GM12878 (cell line): Measurements from ENCODE around the gene ZMYND10. TPM values are rescaled to one million over a fixed set of nuclear protein-coding genes. Genes with fewer than 3 reads are reported as not detected.

Source experiments
- ATAC-seq: fragments of 200-7000 bp; cut with Tn5 transposase; 3 replicates; pipeline ENCODE4 v1.9.1; 2020; ENCODE audit warnings: mild to moderate bottlenecking, moderate library complexity
- BruUV-seq: library from RNA; stranded (reverse); fragments of 400-500 nt; replicated peaks from 2 replicates; lab custom pipeline; 2021; lab: Mats Ljungman, UMichigan
- CTCF ChIA-PET: fragments of 300-600 bp; sonication (Branson Sonifier 250); formaldehyde crosslinking; extraction: SDS; loops from one replicate; lab custom pipeline; 2021; ENCODE audit warnings: inconsistent platforms; lab: Yijun Ruan, JAX
- POLR2A ChIA-PET: fragments of 350-600 bp; formaldehyde crosslinking; extraction: SDS; loops from one replicate; lab custom pipeline; 2021; ENCODE audit warnings: inconsistent platforms; lab: Charles Lee
- RAD21 ChIA-PET: fragments of 300-600 bp; sonication (Branson Sonifier 250); formaldehyde crosslinking; loops from one replicate; lab custom pipeline; 2023; ENCODE audit warnings: antibody characterized with exemption; ENCODE audit not compliant: unreplicated experiment; lab: Charles Lee
- SMC1A ChIA-PET: fragments of 300-600 bp; sonication (Branson Sonifier 250); formaldehyde crosslinking; loops from one replicate; lab custom pipeline; 2023; ENCODE audit not compliant: unreplicated experiment, uncharacterized antibody; lab: Charles Lee
- DNase-seq: peaks from one replicate; pipeline ENCODE4 v3.0.0-alpha.2; 2011; ENCODE audit warnings: low read depth, low spot score
- FAIRE-seq: peaks from 3 replicates; lab custom pipeline; 2011; peaks lifted over from hg19 to GRCh38; lab: Jason Lieb, UNC
- H2AFZ ChIP-seq: 2 replicates; pipeline ENCODE4 v1.6.0; 2011; ENCODE audit warnings: low read depth, low read length, control low read depth; ENCODE audit not compliant: control insufficient read depth
- H3K27ac ChIP-seq: 2 replicates; pipeline ENCODE4 v1.5.1; 2011; ENCODE audit warnings: control low read depth; ENCODE audit not compliant: control insufficient read depth, insufficient read depth
- H3K27me3 ChIP-seq, 2 experiments: replicated peaks in 1 of 2; 2 replicates each; pipeline versions ENCODE4 v1.6.0 to v1.6.1; 2011; ENCODE audit warnings: low read length in 1 of 2; ENCODE audit not compliant: control insufficient read depth in 2 of 2, insufficient read depth in 2 of 2
- H3K36me3 ChIP-seq, 2 experiments: 2 replicates each; pipeline ENCODE4 v1.5.1; 2011; ENCODE audit warnings: low read length in 1 of 2; ENCODE audit not compliant: control insufficient read depth in 2 of 2, insufficient read depth in 2 of 2
- H3K4me1 ChIP-seq: 2 replicates; pipeline ENCODE4 v1.6.1; 2011; ENCODE audit warnings: mild to moderate bottlenecking, low read length, moderate library complexity, mixed read lengths; ENCODE audit not compliant: control insufficient read depth, insufficient read depth
- H3K4me2 ChIP-seq: 2 replicates; pipeline ENCODE4 v1.6.0; 2011; ENCODE audit warnings: control low read depth; ENCODE audit not compliant: control insufficient read depth, insufficient read depth
- H3K4me3 ChIP-seq: fragments of 200-600 bp; sonication (generic); 2 replicates; pipeline ENCODE4 v1.5.1; 2016
- H3K79me2 ChIP-seq: 2 replicates; pipeline ENCODE4 v1.6.0; 2011; ENCODE audit warnings: low read length; ENCODE audit not compliant: control insufficient read depth, insufficient read depth
- H3K9ac ChIP-seq: 2 replicates; pipeline ENCODE4 v1.8.0; 2011; ENCODE audit warnings: low read length, control low read depth, mixed read lengths; ENCODE audit not compliant: control insufficient read depth, insufficient read depth
- H3K9me3 ChIP-seq: replicated peaks from 3 replicates; pipeline ENCODE4 v1.5.1; 2011; ENCODE audit warnings: mild to moderate bottlenecking, low read length; ENCODE audit not compliant: control insufficient read depth, insufficient read depth
- H4K20me1 ChIP-seq: 2 replicates; pipeline ENCODE4 v1.6.0; 2011; ENCODE audit not compliant: control insufficient read depth, insufficient read depth
- BACH1 ChIP-seq: fragments of 450-650 bp; IDR thresholded peaks from 2 replicates; pipeline ENCODE4 v1.6.1; 2017; ENCODE audit warnings: mild to moderate bottlenecking, borderline replicate concordance
- CBFB ChIP-seq: IDR thresholded peaks from 2 replicates; pipeline ENCODE4 v1.6.1; 2016; ENCODE audit warnings: antibody characterized with exemption, low read depth
- IRF4 ChIP-seq: IDR thresholded peaks from 2 replicates; pipeline ENCODE4 v1.6.1; 2011; ENCODE audit warnings: low read depth, low read length
- KAT2A ChIP-seq: conservative IDR thresholded peaks from 2 replicates; pipeline ENCODE4 v1.6.1; 2011; ENCODE audit warnings: low read depth, low read length; ENCODE audit not compliant: control insufficient read depth
- POLR2AphosphoS2 ChIP-seq: IDR thresholded peaks from 2 replicates; pipeline ENCODE4 v1.6.1; 2011; ENCODE audit warnings: low read depth, mild to moderate bottlenecking, low read length, improper control_type of control experiment, moderate library complexity
- RUNX3 ChIP-seq: IDR thresholded peaks from 2 replicates; pipeline ENCODE4 v1.6.1; 2012; ENCODE audit warnings: low read length, inconsistent platforms
- SMAD1 ChIP-seq: fragments of 450-650 bp; IDR thresholded peaks from 2 replicates; pipeline ENCODE4 v1.6.1; 2018; ENCODE audit warnings: mild to moderate bottlenecking, low read depth; ENCODE audit not compliant: partially characterized antibody
- SREBF2 ChIP-seq: IDR thresholded peaks from 2 replicates; pipeline ENCODE4 v1.6.1; 2012; ENCODE audit warnings: mild to moderate bottlenecking, low read length
- TBL1XR1 ChIP-seq: IDR thresholded peaks from 2 replicates; pipeline ENCODE4 v1.6.1; 2012; ENCODE audit warnings: low read depth, low read length, improper control_type of control experiment
- TCF7 ChIP-seq: IDR thresholded peaks from 2 replicates; pipeline ENCODE4 v1.6.1; 2014; ENCODE audit warnings: antibody characterized with exemption, borderline replicate concordance
- ZNF207 ChIP-seq: fragments of 450-650 bp; IDR thresholded peaks from 2 replicates; pipeline ENCODE4 v1.6.1; 2014; ENCODE audit warnings: antibody characterized with exemption, mild to moderate bottlenecking, borderline replicate concordance
- ZNF24 ChIP-seq: fragments of 450-650 bp; IDR thresholded peaks from 2 replicates; pipeline ENCODE4 v1.6.1; 2017; ENCODE audit warnings: antibody characterized with exemption, mild to moderate bottlenecking
- WGBS: methylation state at CpG from one replicate; pipeline ENCODE4 v1.1.6; 2016; ENCODE audit warnings: low lambda C conversion rate; ENCODE audit not compliant: insufficient replicate concordance, insufficient coverage; ENCODE audit errors: missing lambda C conversion rate; 5-methylcytosine and 5-hydroxymethylcytosine counted together
- in situ Hi-C: fragments of 300-500 bp; cut with MboI; formaldehyde crosslinking; loops from 9 replicates; pipeline ENCODE4 v1.14.3; 2018; ENCODE audit warnings: mixed read lengths
- intact Hi-C: fragments of 100-400 bp; cut with micrococcal nuclease; formaldehyde crosslinking; loops from one replicate; pipeline ENCODE4 v1.14.2; 2022; ENCODE audit not compliant: unreplicated experiment
- polyA plus RNA-seq, 11 experiments: library from polyadenylated mRNA; depleted of rRNA in 4 of 11; unstranded in 6 of 11; stranded (reverse) in 5 of 11; fragments of >200 nt; fragmentation: Nextera tagmentation in 4 of 11; fragmentation: Illumina TruSeq in 1 of 11; extraction: Ambion mirVana in 4 of 11; extraction: Trizol in 1 of 11; gene quantifications; 1 replicate in 1 of 11; 2 replicates in 10 of 11; pipeline versions ENCODE4 v1.2.1 to v1.2.3, GENCODE V29; 2011 to 2016; ENCODE audit warnings: inconsistent platforms in 2 of 11, missing spikeins in 2 of 11, low read depth in 1 of 11
- total RNA-seq, 4 experiments: library from RNA; depleted of rRNA in 3 of 4; stranded (reverse); fragments of >200 nt in 3 of 4; fragmentation: Illumina TruSeq in 1 of 4; extraction: Trizol in 1 of 4; gene quantifications; 2 replicates each; pipeline versions ENCODE4 v1.2.1 to v1.2.3, GENCODE V29; 2013 to 2021
- TF ChIP-seq, protein P1 (sequence below): IDR thresholded peaks from 2 replicates; pipeline ENCODE4 v1.6.1; 2011; ENCODE audit warnings: borderline replicate concordance, low read depth, mild to moderate bottlenecking, moderate library complexity, mixed read lengths, low read length; ENCODE audit not compliant: insufficient read depth; ENCODE audit errors: extremely low read length
- TF ChIP-seq, protein P2 (sequence below): IDR thresholded peaks from 2 replicates; pipeline ENCODE4 v1.6.1; 2012; ENCODE audit warnings: improper control_type of control experiment, low read depth, low read length; ENCODE audit not compliant: insufficient replicate concordance

The ZMYND10 gene
- total and polyA plus RNA-seq, 10 of the 15 experiments (the other 5 are each of a cell fraction or from before 2014, with no cell fraction given), result 0.11 to 1.0 (median 0.37) TPM

- in situ Hi-C loops (no loop called here), intact Hi-C loops (loop anchor here (5.0 kb wide), 1 partner anchor 42 kb away; no protein-coding TSS in a partner anchor)
- H3K9ac ChIP-seq, result no peak overlapping the region
- ChIA-PET CTCF (interaction anchor here (0.6 kb wide), 1 partner anchor 69 kb away, joined by 3 read pairs; no protein-coding TSS in a partner anchor), POLR2A (interaction anchor here (1.1 kb wide), 1 partner anchor 42 kb away, joined by 3 read pairs; no protein-coding TSS in a partner anchor), RAD21 (no interaction called here), SMC1A (no interaction called here)
- ATAC-seq (no peak), FAIRE-seq (no peak)
- no TSS peak for BruUV-seq
- WGBS, result 72% methylated on average over 8 of the region's 8 CpGs
- H4K20me1 ChIP-seq, result no peaks in the 10 kb centered on the region
- H3K27ac ChIP-seq, result no peak overlapping the region
- no peak overlapping the region for H3K4me3 ChIP-seq
- H3K36me3 ChIP-seq, result no peaks in the 10 kb centered on the region
- H2AFZ ChIP-seq, result no peak overlapping the region
- no peaks in the 10 kb centered on the region for H3K27me3 ChIP-seq
- TF ChIP-seq SREBF2 (no peak), TBL1XR1 (no peak), RUNX3 (no peak), TCF7 (no peak), KAT2A (no peak), ZNF207 (no peak), SMAD1 (no peak), CBFB (no peak), IRF4 (no peak), ZNF24 (no peak), BACH1 (no peak), POLR2AphosphoS2 (no peak)
- TF ChIP-seq, protein P1, sequence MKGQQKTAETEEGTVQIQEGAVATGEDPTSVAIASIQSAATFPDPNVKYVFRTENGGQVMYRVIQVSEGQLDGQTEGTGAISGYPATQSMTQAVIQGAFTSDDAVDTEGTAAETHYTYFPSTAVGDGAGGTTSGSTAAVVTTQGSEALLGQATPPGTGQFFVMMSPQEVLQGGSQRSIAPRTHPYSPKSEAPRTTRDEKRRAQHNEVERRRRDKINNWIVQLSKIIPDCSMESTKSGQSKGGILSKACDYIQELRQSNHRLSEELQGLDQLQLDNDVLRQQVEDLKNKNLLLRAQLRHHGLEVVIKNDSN, result no peak
- TF ChIP-seq, protein P2, sequence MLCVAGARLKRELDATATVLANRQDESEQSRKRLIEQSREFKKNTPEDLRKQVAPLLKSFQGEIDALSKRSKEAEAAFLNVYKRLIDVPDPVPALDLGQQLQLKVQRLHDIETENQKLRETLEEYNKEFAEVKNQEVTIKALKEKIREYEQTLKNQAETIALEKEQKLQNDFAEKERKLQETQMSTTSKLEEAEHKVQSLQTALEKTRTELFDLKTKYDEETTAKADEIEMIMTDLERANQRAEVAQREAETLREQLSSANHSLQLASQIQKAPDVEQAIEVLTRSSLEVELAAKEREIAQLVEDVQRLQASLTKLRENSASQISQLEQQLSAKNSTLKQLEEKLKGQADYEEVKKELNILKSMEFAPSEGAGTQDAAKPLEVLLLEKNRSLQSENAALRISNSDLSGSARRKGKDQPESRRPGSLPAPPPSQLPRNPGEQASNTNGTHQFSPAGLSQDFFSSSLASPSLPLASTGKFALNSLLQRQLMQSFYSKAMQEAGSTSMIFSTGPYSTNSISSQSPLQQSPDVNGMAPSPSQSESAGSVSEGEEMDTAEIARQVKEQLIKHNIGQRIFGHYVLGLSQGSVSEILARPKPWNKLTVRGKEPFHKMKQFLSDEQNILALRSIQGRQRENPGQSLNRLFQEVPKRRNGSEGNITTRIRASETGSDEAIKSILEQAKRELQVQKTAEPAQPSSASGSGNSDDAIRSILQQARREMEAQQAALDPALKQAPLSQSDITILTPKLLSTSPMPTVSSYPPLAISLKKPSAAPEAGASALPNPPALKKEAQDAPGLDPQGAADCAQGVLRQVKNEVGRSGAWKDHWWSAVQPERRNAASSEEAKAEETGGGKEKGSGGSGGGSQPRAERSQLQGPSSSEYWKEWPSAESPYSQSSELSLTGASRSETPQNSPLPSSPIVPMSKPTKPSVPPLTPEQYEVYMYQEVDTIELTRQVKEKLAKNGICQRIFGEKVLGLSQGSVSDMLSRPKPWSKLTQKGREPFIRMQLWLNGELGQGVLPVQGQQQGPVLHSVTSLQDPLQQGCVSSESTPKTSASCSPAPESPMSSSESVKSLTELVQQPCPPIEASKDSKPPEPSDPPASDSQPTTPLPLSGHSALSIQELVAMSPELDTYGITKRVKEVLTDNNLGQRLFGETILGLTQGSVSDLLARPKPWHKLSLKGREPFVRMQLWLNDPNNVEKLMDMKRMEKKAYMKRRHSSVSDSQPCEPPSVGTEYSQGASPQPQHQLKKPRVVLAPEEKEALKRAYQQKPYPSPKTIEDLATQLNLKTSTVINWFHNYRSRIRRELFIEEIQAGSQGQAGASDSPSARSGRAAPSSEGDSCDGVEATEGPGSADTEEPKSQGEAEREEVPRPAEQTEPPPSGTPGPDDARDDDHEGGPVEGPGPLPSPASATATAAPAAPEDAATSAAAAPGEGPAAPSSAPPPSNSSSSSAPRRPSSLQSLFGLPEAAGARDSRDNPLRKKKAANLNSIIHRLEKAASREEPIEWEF, result no peak
- TF ChIP-seq, all 136 proteins: peak for 0
- H3K79me2 ChIP-seq, result peaks cover 15% of the 10 kb centered on the region
- peaks cover 4% of the 10 kb centered on the region for H3K4me1 ChIP-seq
- DNase-seq, result no peak
- no peak overlapping the region for H3K4me2 ChIP-seq
- no peaks in the 10 kb centered on the region for H3K9me3 ChIP-seq
Measured at GRCh38 chr3:50295553-50296431, 49.7 kb downstream of the ZMYND10 start.
